SHP77 (cell line): Measurements from ENCODE around the gene DOC2B.

Experiments
- DNase-seq, 2 experiments: peaks; one replicate each; lab custom pipeline; 2025; lab: John Stamatoyannopoulos, UW

The DOC2B gene

DNA sequence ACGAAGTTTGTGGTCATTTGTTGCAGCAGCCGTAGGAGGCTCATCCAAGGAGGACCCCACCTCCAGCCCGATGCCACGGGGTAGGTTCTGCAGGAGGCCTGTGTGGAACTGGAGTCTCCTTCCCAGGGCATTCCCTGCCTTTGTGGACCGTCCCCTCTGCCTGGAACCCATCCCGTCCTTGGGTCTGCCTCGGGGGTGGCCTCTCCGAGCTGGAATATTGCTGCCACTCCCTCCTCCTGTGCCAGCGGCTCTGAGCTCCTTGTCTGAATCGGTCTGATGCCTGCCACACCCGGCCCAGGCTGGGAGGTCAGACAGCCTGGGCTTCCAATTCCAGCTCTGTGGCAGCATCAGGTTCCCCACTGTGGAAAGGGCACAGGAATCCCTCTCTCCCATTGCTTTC is 18.8 kb downstream of the DOC2B start:
- DNase-seq: no peak

DNA sequence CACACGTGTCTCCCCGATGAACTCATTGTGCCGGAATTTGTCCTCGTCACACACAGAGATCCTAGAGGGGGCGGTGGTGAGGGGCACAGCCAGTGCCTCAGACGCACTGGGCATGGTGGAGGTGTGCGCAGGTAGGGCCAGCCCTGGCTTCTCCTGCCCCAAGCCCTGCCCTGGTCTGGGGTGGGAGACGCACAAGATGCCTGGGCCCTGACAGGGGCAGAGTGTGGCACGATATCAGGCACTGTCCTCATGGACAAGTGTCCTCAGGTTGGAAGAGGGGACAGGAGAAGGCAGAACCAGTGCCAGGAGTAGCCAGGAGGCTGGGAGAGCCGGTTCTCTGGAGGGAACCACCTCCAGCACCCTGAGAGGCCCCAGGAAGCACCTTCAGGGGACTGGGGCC is 20.0 kb downstream of the DOC2B start:
- DNase-seq: no peak

DNA sequence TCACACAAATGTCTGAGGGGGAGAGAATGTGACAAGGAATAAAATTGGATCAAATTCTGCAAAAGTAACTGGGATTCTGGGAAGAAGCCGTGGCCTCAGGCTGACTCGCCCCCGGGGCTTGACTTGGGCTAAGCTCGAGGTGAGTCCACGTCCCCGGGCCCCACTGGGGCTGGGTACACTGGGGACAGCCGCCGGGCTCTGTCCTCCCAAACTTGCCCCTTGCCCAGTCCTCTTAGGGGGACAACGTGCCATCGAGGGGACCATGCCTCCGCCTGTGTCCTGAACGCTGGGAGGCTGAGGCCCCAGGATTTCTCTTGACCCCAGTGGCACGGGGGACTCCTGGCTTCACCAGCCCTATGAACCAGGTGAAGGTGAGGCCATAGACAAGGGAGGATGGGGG is 21.1 kb downstream of the DOC2B start:
- no peak for DNase-seq

DNA sequence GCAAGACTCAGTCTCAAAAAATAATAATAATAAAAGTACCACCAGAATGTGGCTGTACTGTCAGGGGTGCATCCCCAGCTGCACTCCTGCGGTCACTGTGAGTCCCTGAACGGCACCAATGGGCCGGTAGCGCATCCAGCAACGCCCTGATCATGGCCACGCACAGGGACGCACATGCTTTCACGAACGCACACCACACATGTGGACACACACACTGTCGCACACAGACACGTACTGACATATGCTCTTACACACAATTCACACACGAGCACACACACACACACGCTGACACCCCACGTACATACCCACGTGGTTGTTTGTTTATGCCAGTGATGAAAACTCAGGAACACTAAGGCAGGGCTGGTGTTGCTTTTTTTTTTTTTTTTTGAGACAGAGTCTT is 21.8 kb downstream of the DOC2B start:
- no peak for DNase-seq

DNA sequence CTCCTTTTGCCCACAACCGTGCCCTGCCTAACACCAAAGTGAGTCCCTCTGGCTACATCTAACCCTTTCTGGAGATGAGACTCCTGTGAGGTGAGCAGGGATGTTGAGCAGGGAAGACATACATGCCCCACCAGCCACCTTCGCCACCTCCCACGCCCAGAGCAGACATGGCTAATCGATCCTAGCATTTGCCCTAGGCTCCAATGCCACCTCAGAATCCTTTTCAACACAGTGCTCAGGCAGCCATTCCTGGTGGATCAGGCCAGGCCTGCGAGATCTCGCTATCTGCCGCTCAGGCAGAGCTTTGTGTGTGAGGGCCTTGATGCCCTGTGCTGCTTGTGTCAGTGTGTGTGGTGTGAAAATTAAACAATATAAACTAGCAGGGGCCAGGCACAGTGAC is 23.1 kb downstream of the DOC2B start:
- DNase-seq: no peak

DNA sequence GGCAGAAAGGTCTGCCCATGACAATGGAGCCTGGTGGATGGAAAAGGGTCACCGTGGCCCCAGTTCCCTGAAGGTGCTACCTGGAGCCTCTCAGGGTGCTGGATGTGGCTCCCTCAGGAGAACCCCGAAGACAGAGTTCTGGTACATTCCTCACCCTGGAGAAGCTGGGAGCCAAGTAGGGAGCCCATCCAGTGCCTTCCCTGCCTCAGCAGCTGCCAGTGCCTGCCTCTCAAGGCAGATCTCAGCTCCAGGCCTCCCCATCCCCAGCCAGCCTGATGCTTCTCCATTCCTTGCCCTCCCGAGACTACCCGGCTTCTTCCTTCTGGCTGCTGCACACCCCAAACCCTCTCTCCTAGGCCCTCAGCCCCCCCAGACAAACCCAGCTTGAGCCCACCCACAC is 23.5 kb downstream of the DOC2B start:
- DNase-seq: no peak

DNA sequence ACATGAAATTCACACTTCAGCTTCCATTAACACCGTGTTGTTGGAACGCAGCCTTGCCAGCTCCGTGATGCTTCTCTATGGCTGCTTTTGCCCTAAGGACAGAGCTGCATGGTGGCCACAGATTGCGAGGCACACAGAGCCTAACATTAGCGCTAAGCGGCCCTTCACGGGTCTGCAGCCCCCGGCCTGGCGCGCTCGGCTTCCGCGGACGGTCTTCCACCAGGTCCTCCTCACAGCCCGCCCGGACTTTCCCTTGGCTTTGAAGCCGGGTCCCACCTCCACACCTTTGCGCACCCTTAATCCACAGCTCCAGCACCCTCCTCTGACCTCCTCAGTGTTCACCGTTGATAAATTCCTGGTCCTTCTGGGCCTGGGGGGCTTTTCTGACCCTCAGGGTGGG is 24.5 kb downstream of the DOC2B start:
- no peak for DNase-seq

DNA sequence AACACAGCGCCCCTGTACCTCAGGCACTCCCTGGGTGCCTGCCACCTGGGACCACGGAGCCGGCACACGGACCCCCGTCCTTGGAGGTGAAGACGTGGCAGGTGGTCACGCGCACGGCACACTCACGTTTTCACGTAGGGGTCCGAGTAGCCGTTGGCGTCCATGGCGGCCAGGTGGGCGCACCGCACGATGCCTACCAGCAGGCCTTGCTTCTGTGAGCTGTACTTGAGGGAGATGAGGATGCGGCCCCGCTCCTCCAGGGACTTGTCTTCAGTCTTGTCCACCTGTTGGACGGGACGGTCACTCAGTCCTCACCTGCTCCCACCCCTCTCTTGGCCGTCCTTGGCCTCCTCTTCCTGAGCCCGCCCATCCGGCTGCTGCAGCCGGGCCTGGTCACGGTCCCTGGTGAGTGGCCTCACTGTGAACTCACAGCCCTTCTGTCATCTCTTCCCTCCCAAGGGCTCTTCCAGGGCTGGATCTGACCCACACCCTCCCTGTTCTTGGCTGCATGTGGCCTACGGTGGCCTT is 25.3 kb downstream of the DOC2B start:
- DNase-seq: no peak

DNA sequence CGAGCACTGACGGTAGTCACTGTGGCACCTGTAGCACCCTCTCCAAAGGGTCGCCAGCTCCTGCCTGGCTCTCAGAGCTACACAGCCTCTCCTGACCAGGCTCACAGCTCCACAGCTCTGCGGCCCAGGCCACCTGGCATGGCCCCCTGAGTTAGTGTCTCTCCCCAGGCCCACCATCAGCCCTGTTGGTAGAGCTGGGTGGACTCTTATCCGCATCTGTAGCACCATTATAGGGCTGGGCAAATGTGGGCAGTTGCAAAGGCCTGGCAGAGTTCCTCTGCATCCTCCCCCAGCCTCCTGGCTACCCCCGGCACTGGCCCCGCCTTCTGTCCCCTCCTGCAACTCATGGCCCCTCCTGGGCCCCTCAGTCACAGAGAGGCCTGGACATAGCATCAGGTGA is 25.9 kb downstream of the DOC2B start:
- DNase-seq: no peak

DNA sequence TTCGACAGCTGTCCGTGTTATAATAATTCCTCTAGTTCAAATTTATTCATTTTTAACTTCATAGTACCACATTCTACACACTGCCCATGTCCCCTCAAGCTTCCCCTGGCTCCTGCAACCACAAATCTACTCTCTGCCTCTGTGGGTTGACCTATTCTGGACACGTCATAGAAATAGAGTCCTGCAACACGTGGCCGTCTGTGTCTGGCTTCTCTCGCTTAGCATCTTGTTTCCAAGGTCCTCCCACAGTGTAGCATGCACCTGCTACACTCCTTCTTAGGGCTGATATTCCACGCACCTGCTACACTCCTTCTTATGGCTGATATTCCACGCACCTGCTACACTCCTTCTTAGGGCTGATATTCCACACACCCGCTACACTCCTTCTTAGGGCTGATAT is 27.6 kb downstream of the DOC2B start:
- no peak for DNase-seq

DNA sequence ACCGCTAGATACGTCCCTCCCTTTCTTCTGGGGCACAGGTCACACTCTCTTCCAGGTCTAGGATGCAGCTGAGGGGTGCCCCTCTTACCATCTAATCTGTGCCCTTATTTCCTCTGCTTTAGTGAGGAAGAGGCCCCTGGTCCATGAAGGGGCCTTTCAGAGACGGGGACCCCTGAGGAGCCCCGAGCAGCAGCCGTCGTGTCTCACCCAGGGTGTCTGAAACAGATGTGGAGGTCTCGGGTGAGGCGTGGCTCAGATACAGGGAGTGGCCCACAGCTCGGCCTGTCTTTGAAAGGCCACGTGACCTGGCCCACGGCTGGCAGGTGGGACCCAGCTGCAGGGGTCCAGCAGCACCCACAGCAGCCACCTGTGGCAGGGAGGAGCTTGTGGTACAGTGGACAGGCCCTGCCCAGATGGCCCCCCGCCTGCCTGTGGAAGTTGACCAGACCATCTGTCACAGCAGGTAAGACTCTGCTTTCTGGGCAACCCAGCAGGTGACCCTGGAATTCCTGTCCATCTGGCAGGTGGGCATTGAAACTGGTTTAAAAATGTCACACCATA is 28.5 kb downstream of the DOC2B start:
- no peak for DNase-seq

DNA sequence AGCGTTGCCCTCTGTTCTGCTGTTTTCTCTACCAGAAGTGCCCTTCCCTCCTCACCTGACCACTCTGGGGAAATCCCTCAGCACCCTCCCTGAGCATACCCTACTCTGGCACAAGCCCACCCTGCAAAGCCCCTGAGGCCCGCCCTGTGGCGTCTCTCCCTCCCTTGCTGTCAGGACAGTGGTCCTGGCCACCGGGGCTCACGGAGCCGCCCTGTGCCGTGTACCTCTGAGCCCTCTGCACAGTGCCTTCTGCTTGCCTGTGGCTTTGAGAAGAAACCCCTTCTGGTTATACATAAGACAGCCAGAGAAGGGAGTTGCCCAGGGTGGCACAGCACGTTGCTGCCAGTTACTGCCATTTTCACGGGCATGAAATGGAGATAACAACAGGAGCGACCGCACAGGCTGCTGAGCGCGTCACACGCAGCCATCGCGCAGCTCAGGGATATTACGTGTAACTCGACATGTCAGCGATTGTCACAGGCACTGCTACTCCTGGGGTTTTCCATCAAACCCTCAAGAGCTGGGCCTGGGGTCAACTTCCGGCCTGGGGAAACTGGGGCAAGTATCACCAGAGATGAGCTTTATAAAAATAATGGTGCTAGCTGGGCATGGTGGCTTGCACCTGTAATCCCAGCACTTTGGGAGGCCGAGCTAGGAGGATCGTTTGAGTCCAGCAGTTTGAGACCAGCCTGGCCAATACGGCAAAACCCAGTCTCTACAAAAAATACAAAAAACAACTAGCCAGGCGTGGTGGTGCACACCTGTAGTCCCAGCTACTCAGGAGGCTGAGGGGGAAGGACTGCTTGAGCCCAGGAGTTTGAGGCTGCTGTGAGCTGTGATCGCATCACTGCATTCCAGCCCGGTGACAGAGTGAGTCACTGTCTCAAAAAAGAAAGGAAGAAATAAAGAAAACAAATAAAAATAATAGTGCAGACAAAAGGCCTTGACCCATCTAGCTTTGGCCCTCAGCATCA is 29.3 kb downstream of the DOC2B start:
- no peak for DNase-seq

DNA sequence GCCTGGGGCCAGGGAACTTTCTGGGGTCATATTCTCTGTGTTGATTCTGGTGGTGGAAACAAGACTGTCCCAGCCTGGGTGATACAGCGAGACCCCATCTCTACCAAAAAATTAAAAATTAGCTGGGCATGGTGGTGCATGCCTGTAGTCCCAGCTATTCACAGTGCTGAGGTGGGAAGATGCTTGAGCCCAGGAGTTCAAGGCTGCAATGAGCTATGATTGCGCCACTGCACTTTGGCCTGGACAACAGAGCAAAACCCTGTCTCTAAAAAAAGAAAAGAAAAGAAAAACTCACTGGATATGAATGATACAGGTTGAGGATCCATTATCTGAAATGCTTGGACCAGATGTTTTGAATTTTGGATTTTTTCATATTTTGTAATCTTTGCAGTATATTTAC is 30.4 kb downstream of the DOC2B start:
- DNase-seq: no peak

DNA sequence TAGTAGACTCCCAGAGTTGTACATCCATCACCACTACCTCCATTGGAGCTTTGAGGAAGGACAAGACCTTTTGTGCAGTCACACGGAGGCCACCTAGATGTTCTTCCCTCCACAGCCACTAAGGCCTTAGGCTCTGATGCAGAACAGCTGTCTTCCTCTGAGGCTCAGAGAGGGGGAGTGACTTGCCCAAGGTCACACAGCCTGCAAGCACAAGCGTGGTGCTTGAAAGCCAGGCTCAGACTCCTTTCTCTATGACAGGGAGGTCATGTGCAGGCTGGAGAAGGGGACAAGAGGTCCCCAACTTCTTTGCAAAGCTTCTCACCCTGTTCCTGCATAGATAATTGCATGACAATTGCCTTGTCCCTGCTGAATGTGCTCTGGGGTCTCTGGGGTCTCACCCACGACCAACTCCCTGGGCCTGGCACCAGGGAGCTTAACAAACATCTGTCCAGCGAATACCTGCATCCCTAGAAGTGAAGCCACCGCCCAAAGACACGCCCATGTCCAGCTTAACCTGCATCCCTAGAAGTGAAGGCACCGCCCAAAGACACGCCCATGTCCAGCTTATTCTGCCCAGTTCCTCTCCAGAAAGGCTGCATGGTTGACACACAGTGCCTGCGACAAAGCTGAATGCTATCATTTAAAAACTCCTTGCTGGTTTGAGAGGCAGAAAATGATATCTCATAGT is 31.4 kb downstream of the DOC2B start:
- DNase-seq: no peak

DNA sequence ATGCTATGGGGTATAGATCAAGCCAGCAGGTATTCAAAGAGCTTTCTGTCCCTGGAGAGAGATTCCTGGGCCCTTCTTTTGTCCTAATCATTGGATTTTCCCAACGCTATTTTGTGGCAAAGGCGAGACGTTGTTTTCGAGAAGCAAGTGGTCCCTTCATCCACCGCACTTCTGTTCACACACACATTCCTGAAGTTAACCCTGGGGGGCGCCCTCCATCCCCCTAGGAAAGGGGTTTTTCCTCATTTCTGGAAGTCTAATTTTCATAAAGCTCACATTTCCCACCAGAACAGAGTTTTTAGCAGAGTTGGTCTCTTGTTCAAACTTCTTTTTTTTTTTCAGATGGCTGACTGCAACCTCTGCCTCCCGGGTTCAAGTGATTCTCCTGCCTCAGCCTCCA is 32.2 kb downstream of the DOC2B start:
- no peak for DNase-seq

DNA sequence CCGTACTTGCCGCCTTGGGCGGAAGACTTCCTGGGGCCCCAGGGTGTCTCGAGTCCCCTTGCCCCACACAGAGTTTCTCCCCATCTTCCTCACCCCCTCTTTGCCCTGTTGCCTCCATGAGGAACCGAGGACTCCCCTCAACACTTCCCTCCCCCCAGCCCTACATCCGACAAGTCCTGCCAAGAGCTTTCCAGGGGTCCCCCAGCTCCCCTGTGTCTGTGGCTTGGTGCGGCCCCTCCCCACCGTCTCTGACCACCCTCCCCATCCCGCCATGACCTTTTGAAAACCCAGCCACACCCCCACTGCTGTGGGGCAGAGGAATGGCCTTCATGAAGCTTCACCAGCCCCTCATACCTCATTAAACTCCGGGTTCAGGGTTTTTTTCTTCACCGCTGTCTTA is 32.7 kb downstream of the DOC2B start:
- DNase-seq: no peak

DNA sequence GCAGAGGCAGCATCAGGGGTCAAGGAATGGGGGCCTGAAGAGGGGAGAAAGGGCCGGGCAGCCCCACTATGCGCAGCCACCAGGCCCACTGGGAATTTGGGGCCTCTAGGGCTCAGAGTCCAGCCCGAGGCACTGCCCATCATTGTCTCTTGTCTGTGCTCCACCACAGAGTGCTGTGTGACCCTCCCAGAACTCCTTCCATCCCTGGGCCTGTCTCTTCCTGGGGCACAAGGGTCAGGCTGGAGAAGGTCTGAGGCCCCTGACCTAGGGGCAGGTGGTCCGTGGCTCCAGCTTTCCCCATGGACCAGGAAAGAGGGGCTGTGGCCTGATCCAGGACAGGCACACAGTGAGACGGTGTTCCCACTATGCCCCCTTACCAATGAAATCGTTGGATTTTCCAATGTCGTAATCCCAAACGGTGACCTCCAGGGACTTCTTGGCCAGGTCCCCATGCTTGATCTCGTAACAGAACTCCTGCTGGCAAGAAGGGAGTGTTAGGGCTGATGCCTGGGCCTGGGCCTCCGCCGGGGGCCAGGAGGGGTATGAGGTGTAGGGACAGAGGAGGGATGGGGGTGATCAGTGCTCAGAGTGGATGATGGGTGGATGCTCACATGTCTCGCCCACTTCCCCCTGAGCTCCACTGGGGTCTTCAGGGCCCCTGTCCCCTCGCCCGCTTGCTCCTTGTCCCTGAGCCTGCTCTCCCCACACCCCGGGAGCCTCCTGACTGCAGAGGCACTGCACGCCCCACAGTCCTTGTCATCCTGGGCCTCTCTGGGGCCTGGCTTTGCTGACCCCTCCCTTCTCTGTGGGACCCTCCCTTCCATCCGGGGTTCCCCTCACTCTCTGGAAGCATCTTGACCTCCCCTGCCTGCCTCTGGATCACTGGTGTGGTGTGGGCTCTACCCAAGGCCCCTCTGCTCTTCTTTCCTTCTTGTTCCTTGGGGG is 33.4 kb downstream of the DOC2B start:
- DNase-seq: no peak

DNA sequence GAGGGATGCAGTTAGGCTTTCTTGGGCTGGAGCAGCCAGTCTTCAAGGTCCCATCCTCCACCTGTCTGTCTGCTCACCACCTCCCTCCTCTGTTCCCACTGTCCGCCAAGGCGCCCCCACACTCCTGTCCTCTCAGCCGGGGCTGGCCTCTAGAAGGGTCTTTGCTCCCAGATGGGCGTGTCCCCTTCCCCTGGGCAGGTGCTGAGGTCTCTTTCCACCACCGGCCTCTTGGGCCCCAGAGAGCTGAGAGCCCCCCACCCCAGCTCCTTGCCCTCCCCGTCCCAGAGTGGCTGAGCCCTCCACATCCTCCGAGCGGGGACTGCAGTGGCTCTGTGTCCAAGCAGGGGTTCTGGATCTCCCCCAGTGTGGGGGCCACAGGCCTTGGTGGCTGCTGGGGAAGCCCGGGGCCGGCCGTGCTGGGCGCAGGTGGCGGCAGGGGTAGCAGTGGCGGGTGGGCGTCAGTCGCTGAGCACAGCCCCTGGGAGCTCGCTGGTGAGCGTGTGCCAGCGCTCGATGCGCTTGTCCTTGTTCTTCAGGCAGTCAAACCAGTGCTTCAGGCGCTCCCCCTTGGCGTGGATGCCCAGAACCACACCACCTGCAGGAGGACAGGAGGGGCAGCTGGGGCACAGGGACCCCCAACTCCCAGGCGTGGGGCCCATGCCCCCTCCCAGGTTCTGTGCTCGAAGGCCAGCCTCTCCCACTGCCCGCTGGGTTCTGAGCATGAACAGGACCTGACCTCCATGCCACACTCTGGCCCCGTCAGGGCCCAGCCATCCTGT is 34.3 kb downstream of the DOC2B start:
- no peak for DNase-seq

DNA sequence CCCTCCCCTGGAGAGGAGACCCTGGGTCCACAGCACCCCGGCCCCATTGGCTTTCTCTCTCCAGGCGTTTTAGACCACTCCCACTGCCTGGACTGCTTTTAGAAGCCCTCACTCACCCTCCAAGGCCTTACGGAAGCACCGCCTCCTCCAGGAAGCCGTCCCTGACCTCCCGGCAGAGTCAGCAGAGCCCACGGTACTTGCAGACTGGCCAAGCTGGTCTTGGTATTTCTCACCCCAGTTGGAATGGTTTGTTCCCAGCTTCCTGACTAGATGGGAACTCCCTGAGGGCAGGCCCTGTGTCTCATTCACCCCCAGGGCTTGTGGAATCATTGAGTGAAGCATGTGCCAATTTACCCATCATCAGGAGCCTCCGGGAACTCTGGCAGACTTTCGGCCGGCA is 34.9 kb downstream of the DOC2B start:
- no peak for DNase-seq

DNA sequence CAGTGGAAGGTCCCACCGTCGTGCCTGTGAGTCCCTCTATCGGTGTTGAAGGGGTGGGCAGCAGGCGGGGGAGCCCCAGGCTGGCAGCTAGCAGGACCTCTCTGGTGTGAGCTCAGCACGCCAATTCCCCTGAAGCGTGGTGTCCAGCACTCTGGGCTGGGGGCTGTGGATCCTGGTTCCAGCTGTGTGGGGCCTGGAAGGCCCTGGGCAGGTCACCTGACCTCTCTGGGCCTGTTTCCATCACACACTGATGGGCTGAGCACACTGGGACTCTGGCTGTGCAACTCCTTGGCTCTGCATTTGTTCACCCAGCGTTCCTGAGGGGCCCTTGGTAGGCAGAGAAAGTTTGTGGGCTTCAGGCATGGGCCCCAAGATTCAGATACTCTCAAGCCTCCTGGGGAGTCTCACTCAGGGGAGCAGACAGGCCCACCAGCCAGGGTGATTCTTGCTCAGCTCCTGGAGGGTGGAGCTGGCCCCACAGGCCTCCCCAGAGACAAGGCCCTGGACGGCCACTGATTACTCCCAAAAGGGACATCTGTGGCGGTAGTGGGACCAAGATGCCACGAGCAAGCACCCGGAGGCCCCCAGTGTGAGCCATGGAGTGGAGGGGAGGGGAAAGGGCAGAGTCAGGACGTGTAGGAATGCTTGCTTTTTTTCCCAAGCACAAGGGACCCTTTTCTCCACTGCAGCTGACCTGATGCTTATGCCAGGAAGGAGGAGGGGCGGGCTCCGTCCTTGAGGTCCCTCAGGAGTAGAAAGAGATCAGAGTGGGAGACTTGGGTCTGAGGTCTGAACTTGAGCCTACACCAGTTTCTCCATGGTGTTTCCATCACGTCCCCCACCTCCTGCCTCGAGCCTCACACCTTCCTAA is 35.5 kb downstream of the DOC2B start:
- no peak for DNase-seq
